GM12801 (cell line): Measurements from ENCODE around the gene MTMR3.

ENCODE experiments used
- TF ChIP-seq, protein P1 (sequence below): IDR thresholded peaks from one replicate; pipeline ENCODE4 v1.5.1; 2011; ENCODE audit warnings: control low read depth; ENCODE audit not compliant: insufficient read length; ENCODE audit errors: extremely low read depth

Gene MTMR3

GRCh38 chr22:29860006-29860766 is 22.8 kb upstream of the MTMR3 start:
- TF ChIP-seq, protein P1, sequence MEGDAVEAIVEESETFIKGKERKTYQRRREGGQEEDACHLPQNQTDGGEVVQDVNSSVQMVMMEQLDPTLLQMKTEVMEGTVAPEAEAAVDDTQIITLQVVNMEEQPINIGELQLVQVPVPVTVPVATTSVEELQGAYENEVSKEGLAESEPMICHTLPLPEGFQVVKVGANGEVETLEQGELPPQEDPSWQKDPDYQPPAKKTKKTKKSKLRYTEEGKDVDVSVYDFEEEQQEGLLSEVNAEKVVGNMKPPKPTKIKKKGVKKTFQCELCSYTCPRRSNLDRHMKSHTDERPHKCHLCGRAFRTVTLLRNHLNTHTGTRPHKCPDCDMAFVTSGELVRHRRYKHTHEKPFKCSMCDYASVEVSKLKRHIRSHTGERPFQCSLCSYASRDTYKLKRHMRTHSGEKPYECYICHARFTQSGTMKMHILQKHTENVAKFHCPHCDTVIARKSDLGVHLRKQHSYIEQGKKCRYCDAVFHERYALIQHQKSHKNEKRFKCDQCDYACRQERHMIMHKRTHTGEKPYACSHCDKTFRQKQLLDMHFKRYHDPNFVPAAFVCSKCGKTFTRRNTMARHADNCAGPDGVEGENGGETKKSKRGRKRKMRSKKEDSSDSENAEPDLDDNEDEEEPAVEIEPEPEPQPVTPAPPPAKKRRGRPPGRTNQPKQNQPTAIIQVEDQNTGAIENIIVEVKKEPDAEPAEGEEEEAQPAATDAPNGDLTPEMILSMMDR: no peak

DNA sequence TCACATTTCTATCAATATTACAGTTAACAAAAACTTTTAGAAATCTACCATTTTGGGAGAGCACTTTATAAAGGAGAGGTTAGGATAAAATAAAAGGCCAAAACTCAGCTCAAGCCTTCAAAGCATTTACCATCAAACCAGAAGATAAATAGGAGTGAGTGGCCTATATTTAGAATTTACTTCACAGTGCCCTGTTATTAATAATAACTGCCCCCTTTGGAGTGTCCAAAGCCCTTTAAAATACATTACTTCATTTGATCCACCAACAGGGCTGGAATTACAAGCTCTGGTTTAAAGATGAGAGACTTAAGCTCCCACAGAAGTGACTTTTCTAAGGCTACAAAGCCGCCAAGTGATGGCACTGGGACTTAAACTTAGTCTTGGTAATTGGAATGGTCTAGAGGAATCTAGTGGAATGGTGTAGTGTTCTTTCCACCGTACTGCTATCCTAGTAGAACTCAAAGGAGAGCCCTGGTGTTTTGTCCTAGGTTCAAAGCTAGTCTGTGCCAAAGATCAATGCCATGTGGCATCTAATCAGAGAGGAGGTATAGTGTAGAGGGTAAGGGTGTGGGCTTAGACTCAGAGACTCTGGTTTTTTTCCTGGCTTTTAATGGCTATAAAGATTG is 21.2 kb upstream of the MTMR3 start:
- TF ChIP-seq, protein P1: no peak

DNA sequence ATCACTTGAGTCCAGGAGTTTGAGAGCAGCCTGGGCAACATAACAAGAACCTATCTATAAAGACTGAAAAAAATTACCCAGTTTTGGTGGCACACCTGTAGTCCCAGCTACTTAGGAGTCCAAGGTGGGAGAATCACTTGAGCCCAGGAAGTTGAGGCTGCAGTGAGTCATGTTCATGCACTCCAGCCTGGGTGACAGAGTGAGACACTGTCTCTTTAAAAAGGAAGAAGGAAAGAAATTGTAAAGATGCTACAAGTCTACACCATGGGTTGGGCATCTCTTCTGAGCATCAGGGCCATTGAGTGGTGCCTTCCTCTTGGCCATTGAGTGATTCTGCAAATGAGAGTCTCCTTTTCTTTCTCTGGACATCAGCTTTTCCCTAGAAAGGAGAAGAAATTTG is 15.7 kb upstream of the MTMR3 start:
- TF ChIP-seq, protein P1: no peak

DNA sequence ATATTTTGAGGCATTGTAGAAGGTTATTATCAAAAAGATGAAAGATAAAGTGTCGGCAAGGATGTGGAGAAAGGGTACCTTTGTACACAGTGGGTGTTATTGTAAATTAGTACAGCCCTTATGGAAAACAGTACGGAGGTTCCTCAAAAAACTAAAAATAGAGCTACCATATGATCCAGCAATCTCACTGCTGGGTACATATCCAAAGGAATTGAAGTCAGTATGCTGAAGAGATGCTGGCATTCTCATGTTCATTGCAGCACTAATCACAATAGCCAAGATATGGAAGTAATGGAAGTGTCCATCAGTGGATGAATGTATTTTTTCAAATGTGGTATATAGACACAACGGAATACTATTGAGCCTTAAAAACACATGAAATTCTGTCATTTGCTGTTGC is 15.1 kb upstream of the MTMR3 start:
- TF ChIP-seq, protein P1: no peak

- TF ChIP-seq, protein P1: no peak
These were observed 12.4 kb upstream of the MTMR3 start for GRCh38 chr22:29870574-29870973.

DNA sequence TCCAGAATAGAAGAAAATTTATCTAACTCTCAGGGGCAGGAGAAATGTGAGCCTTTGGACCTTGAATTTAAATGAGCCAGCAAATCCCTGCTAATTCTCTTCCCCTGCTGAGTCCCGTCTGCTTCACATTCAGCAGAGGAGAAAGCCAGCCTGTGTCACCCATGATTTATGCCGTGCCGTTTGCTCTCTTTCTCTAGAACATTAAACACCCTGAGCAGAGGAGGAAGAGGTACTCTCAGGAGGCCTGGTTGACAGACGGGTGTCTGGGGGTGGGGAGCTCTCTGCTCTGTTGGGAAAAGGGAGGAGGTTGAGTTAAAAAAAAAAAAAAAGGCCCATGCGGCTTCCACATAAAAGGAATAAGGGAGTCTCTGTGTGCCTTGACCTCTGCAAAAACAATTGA is 11.3 kb upstream of the MTMR3 start:
- TF ChIP-seq, protein P1: no peak

DNA sequence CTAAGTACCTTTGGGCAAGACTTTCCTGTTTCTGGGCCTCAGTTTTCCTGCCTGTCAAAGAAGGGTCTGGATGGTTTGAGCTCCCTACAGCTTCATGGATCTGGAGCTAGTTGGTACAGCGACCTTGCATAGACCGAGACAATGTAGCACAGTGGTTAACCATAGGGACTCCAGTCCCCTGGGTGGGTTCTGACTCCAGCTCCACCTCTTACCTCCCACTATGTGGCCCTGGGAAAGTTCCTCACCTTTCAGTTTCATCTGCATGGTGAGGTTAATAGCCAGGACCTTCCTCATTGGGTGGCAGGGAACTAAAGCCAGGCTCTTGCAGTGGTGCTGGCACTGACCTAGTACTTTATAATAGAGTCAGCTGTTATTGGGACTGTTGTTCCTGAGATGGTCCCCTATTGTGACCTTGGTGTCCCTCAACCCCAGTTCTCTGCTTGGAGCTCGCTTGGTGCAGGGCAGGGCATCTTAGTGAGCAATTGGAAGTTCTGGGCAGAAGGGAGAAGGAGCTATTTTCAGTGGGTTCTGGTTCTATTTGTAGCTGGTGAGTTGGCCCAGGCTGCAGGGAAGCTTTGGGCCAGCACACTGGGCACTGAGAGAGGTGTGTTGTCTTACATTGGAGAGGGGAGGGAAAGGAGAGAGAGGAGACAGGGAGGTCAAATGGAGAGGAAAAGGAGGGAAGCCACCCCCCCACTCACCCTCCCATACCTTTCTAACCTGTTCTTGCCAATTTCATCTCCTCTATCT is 10.7 kb upstream of the MTMR3 start:
- TF ChIP-seq, protein P1: no peak
